Liver (tissue), 9 donors: ENCODE results near the gene SNAP25. TPM values are rescaled to one million over a fixed set of nuclear protein-coding genes. Genes with fewer than 3 reads are reported as not detected.

Experiments used
- DNase-seq: peaks from one replicate; pipeline ENCODE4 v3.0.0-alpha.2; 2017; ENCODE audit warnings: low spot score
- H3K27ac ChIP-seq, 2 donors: one replicate each; pipeline ENCODE4 v1.7.0; 2013; ENCODE audit warnings: inconsistent platforms in 2 of 2, low read length in 2 of 2, control low read depth in 1 of 2, low read depth in 1 of 2, mild to moderate bottlenecking in 1 of 2
- H3K27me3 ChIP-seq, 4 donors: one replicate each; pipeline versions ENCODE4 v1.6.1 to v1.7.0; 2013; ENCODE audit warnings: low read length in 3 of 4, inconsistent platforms in 1 of 4, mild to moderate bottlenecking in 1 of 4, moderate library complexity in 1 of 4; ENCODE audit not compliant: control insufficient read depth in 4 of 4, insufficient read depth in 4 of 4
- H3K36me3 ChIP-seq, 4 donors: one replicate each; pipeline versions ENCODE4 v1.6.1 to v1.7.0; 2013; ENCODE audit warnings: low read length in 3 of 4, mild to moderate bottlenecking in 3 of 4, low read depth in 1 of 4, moderate library complexity in 1 of 4; ENCODE audit not compliant: control insufficient read depth in 4 of 4, insufficient read depth in 3 of 4
- H3K4me1 ChIP-seq, 4 donors: one replicate each; pipeline versions ENCODE4 v1.6.1 to v1.7.0; 2013; ENCODE audit warnings: low read length in 3 of 4, mild to moderate bottlenecking in 3 of 4, moderate library complexity in 1 of 4; ENCODE audit not compliant: control insufficient read depth in 4 of 4, insufficient read depth in 4 of 4
- H3K4me3 ChIP-seq, 3 donors: one replicate each; pipeline versions ENCODE4 v1.6.1 to v1.7.0; 2013; ENCODE audit warnings: low read length in 3 of 3, control low read depth in 1 of 3, low read depth in 1 of 3, mild to moderate bottlenecking in 1 of 3
- H3K9ac ChIP-seq, 2 donors: one replicate each; pipeline ENCODE4 v1.7.0; 2013; ENCODE audit warnings: low read length in 2 of 2, mild to moderate bottlenecking in 2 of 2, moderate library complexity in 2 of 2, control low read depth in 1 of 2, low read depth in 1 of 2
- H3K9me3 ChIP-seq, 4 donors: one replicate each; pipeline versions ENCODE4 v1.6.1 to v1.7.0; 2013; ENCODE audit warnings: low read length in 3 of 4; ENCODE audit not compliant: control insufficient read depth in 4 of 4
- EGR1 ChIP-seq, 2 donors: IDR thresholded peaks; 2 replicates each; pipeline ENCODE4 v1.6.1; 2016 to 2018; ENCODE audit warnings: antibody characterized with exemption in 2 of 2, low read depth in 2 of 2
- FOXA1 ChIP-seq: IDR thresholded peaks from 2 replicates; pipeline ENCODE4 v1.6.1; 2016; ENCODE audit warnings: antibody characterized with exemption
- FOXA2 ChIP-seq: IDR thresholded peaks from 2 replicates; pipeline ENCODE4 v1.6.1; 2016; ENCODE audit warnings: antibody characterized with exemption
- GABPA ChIP-seq, 2 donors: IDR thresholded peaks in 1 of 2; conservative IDR thresholded peaks in 1 of 2; 2 replicates each; pipeline ENCODE4 v1.6.1; 2016; ENCODE audit warnings: antibody characterized with exemption in 2 of 2, mild to moderate bottlenecking in 1 of 2, moderate library complexity in 1 of 2
- HNF4A ChIP-seq, 2 donors: conservative IDR thresholded peaks; 2 replicates each; pipeline ENCODE4 v1.6.1; 2016; ENCODE audit warnings: antibody characterized with exemption in 2 of 2, mild to moderate bottlenecking in 2 of 2
- HNF4G ChIP-seq: IDR thresholded peaks from 2 replicates; pipeline ENCODE4 v1.6.1; 2016; ENCODE audit warnings: antibody characterized with exemption
- JUND ChIP-seq, 2 donors: IDR thresholded peaks; 2 replicates each; pipeline ENCODE4 v1.6.1; 2016; ENCODE audit warnings: antibody characterized with exemption in 2 of 2
- NR2F2 ChIP-seq: IDR thresholded peaks from 2 replicates; pipeline ENCODE4 v1.6.1; 2016; ENCODE audit warnings: antibody characterized with exemption
- RAD21 ChIP-seq, 2 donors: IDR thresholded peaks; 2 replicates each; pipeline ENCODE4 v1.6.1; 2016; ENCODE audit warnings: antibody characterized with exemption in 2 of 2, mild to moderate bottlenecking in 2 of 2
- REST ChIP-seq: IDR thresholded peaks from 2 replicates; pipeline ENCODE4 v1.6.1; 2016; ENCODE audit warnings: antibody characterized with exemption, mild to moderate bottlenecking
- RXRA ChIP-seq, 2 donors: IDR thresholded peaks; 2 replicates each; pipeline ENCODE4 v1.6.1; 2017 to 2018; ENCODE audit warnings: antibody characterized with exemption in 2 of 2, mild to moderate bottlenecking in 1 of 2
- SP1 ChIP-seq: IDR thresholded peaks from 2 replicates; pipeline ENCODE4 v1.6.1; 2018; ENCODE audit warnings: antibody characterized with exemption, mild to moderate bottlenecking
- TAF1 ChIP-seq: conservative IDR thresholded peaks from 2 replicates; pipeline ENCODE4 v1.6.1; 2016; ENCODE audit warnings: antibody characterized with exemption, mild to moderate bottlenecking
- YY1 ChIP-seq: IDR thresholded peaks from 2 replicates; pipeline ENCODE4 v1.6.1; 2016; ENCODE audit warnings: antibody characterized with exemption, mild to moderate bottlenecking
- ZBTB33 ChIP-seq: IDR thresholded peaks from 2 replicates; pipeline ENCODE4 v1.6.1; 2016; ENCODE audit warnings: antibody characterized with exemption
- WGBS: extraction: QIAGEN DNeasy Blood & Tissue Kit; methylation state at CpG from one replicate; pipeline ENCODE4 v1.1.7; 2013; 5-methylcytosine and 5-hydroxymethylcytosine counted together
- polyA plus RNA-seq, 2 donors: library from polyadenylated mRNA; stranded (reverse) in 1 of 2; unstranded in 1 of 2; fragments of 200-250 nt in 1 of 2; fragments of >200 nt in 1 of 2; fragmentation: Nextera tagmentation in 1 of 2; extraction: Ambion mirVana in 1 of 2; gene quantifications; one replicate each; pipeline versions ENCODE4 v1.2.1 to v1.2.3, GENCODE V29; 2013 to 2015
- total RNA-seq, 2 donors: library from RNA; depleted of rRNA; stranded (reverse); fragments of >200 nt; gene quantifications; one replicate each; pipeline ENCODE4 v1.2.3, GENCODE V29; 2014
- TF ChIP-seq, protein P1 (sequence below): fragments of 150-350 bp; IDR thresholded peaks from 2 replicates; pipeline ENCODE4 v1.5.1; 2017; ENCODE audit warnings: improper control_type of control experiment, low read depth, low read length; ENCODE audit not compliant: missing input control
- TF ChIP-seq, protein P2 (sequence below): IDR thresholded peaks from 2 replicates; pipeline ENCODE4 v1.6.1; 2016; ENCODE audit warnings: antibody characterized with exemption
- TF ChIP-seq, protein P3 (sequence below): IDR thresholded peaks from 2 replicates; pipeline ENCODE4 v1.6.1; 2016; ENCODE audit warnings: antibody characterized with exemption
- donor health status: healthy.
- donor health status: healthy.
- donor health status: healthy.
- donor health status: healthy.
- donor health status: healthy.

Gene SNAP25
- total and polyA plus RNA-seq, 4 donors: 0.32 to 2.7 (median 0.56) TPM

DNA sequence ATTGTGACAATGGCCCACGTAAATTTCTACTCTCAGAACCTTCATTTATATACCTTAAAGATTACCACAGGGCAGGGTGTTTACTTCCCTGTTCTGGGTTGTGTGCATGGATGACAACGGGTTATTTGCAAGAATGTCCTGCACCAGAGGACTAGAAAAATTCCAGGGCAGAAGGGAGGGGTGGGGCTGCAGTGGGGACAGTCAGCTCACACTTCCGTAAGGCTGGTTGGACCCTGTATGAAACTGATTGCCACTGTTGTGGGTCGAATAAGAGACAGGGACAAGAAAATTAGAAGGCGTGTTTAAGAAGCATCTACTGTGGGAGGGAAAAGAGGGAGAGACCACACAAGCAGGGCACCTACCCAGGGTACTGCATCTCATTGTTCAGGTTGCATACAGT is 96.5 kb downstream of the SNAP25 start:
- Histone ChIP-seq H3K9ac (no peak overlapping the region), H3K36me3 (no peaks in the 10 kb centered on the region), H3K4me1 (no peaks in the 10 kb centered on the region), H3K4me3 (no peak overlapping the region), H3K9me3 (peaks cover 0 to 3% (median under 1%) of the 10 kb centered on the region in 4 donors), H3K27ac (no peak overlapping the region), H3K27me3 (no peaks in the 10 kb centered on the region)
- WGBS: 77% methylated on average over 5 of the region's 5 CpGs
- DNase-seq: no peak
- no peak for TF ChIP-seq ZBTB33
- TF ChIP-seq TAF1: no peak
- no peak for TF ChIP-seq YY1
- TF ChIP-seq, protein P1, sequence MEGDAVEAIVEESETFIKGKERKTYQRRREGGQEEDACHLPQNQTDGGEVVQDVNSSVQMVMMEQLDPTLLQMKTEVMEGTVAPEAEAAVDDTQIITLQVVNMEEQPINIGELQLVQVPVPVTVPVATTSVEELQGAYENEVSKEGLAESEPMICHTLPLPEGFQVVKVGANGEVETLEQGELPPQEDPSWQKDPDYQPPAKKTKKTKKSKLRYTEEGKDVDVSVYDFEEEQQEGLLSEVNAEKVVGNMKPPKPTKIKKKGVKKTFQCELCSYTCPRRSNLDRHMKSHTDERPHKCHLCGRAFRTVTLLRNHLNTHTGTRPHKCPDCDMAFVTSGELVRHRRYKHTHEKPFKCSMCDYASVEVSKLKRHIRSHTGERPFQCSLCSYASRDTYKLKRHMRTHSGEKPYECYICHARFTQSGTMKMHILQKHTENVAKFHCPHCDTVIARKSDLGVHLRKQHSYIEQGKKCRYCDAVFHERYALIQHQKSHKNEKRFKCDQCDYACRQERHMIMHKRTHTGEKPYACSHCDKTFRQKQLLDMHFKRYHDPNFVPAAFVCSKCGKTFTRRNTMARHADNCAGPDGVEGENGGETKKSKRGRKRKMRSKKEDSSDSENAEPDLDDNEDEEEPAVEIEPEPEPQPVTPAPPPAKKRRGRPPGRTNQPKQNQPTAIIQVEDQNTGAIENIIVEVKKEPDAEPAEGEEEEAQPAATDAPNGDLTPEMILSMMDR: no peak
- no peak for TF ChIP-seq HNF4G
- TF ChIP-seq REST: no peak
- no peak for TF ChIP-seq FOXA2
- TF ChIP-seq HNF4A (conservative IDR thresholded peaks at IDR 0.05): no peak
- no peak for TF ChIP-seq RAD21 (IDR thresholded peaks at IDR 0.05)
- TF ChIP-seq SP1: no peak
- TF ChIP-seq JUND (IDR thresholded peaks at IDR 0.05): no peak
- no peak for TF ChIP-seq NR2F2
- no peak for TF ChIP-seq EGR1 (IDR thresholded peaks at IDR 0.05; ENCODE audit: low read depth in 2 of 2)
- no peak for TF ChIP-seq RXRA (IDR thresholded peaks at IDR 0.05)
- TF ChIP-seq, protein P2, sequence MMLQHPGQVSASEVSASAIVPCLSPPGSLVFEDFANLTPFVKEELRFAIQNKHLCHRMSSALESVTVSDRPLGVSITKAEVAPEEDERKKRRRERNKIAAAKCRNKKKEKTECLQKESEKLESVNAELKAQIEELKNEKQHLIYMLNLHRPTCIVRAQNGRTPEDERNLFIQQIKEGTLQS: no peak
- no peak for TF ChIP-seq FOXA1
- TF ChIP-seq GABPA (IDR thresholded peaks at IDR 0.05 in 1 of 2, conservative IDR thresholded peaks at IDR 0.05 in 1 of 2): no peak
- TF ChIP-seq, protein P3, sequence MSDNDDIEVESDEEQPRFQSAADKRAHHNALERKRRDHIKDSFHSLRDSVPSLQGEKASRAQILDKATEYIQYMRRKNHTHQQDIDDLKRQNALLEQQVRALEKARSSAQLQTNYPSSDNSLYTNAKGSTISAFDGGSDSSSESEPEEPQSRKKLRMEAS: no peak
